H1 (cell line): ENCODE results near the gene SHANK2. TPM values are rescaled to one million over a fixed set of nuclear protein-coding genes. Genes with fewer than 3 reads are reported as not detected.

Experiments used
- CTCF ChIA-PET: fragments of 300-600 bp; sonication (Branson Sonifier 250); formaldehyde crosslinking; loops from one replicate; lab custom pipeline; 2021; ENCODE audit not compliant: partially characterized antibody; lab: Charles Lee
- POLR2A ChIA-PET: fragments of 300-600 bp; sonication (Branson Sonifier 250); formaldehyde crosslinking; loops from one replicate; lab custom pipeline; 2021; ENCODE audit warnings: inconsistent platforms; ENCODE audit not compliant: partially characterized antibody; lab: Charles Lee
- DNase-seq, 2 experiments: peaks; one replicate each; pipeline versions ENCODE4 v3.0.0 to v3.0.0-alpha.2; 2010 to 2022; ENCODE audit warnings: low spot score in 2 of 2, low read depth in 1 of 2, mixed read lengths in 1 of 2
- FAIRE-seq: peaks from 2 replicates; lab custom pipeline; 2011; peaks lifted over from hg19 to GRCh38; lab: Jason Lieb, UNC
- H2AFZ ChIP-seq: 2 replicates; pipeline ENCODE4 v1.8.1; 2012; ENCODE audit warnings: low read length, inconsistent platforms
- H2AK5ac ChIP-seq: 2 replicates; pipeline ENCODE4 v1.6.1; 2013; ENCODE audit warnings: low read depth, low read length
- H2BK120ac ChIP-seq: replicated peaks from 2 replicates; pipeline ENCODE3; 2013; ENCODE audit warnings: low read depth, low read length, inconsistent platforms
- H2BK12ac ChIP-seq: 2 replicates; pipeline ENCODE4 v1.6.1; 2013; ENCODE audit warnings: low read depth, low read length
- H2BK15ac ChIP-seq: 2 replicates; pipeline ENCODE4 v1.6.1; 2013; ENCODE audit warnings: low read length
- H2BK20ac ChIP-seq: 2 replicates; pipeline ENCODE4 v1.6.1; 2013; ENCODE audit warnings: low read length
- H2BK5ac ChIP-seq: 2 replicates; pipeline ENCODE4 v1.6.1; 2013; ENCODE audit warnings: low read depth, low read length
- H3K14ac ChIP-seq: 2 replicates; pipeline ENCODE4 v1.6.1; 2013; ENCODE audit warnings: inconsistent platforms; ENCODE audit not compliant: insufficient read length
- H3K18ac ChIP-seq: 2 replicates; pipeline ENCODE4 v1.6.1; 2013; ENCODE audit warnings: low read length; ENCODE audit errors: extremely low read depth
- H3K23ac ChIP-seq: 2 replicates; pipeline ENCODE4 v1.6.1; 2013; ENCODE audit warnings: inconsistent platforms; ENCODE audit not compliant: insufficient read length
- H3K23me2 ChIP-seq: 2 replicates; pipeline ENCODE4 v1.6.1; 2013; ENCODE audit warnings: low read depth, low read length
- H3K27ac ChIP-seq: 2 replicates; pipeline ENCODE4 v1.6.1; 2011; ENCODE audit warnings: low read depth, low read length, inconsistent platforms
- H3K27me3 ChIP-seq, 4 experiments: replicated peaks in 1 of 4; 1 replicate in 1 of 4; 2 replicates in 3 of 4; pipeline versions ENCODE4 v1.6.1 to v1.8.1; 2011 to 2013; ENCODE audit warnings: low read length in 3 of 4, mild to moderate bottlenecking in 3 of 4, inconsistent platforms in 2 of 4, mixed read lengths in 2 of 4, moderate library complexity in 1 of 4; ENCODE audit not compliant: control insufficient read depth in 3 of 4, insufficient read depth in 3 of 4; ENCODE audit errors: extremely low read depth in 1 of 4
- H3K36me3 ChIP-seq, 4 experiments: 2 replicates each; pipeline versions ENCODE4 v1.6.1 to v1.8.1; 2011 to 2013; ENCODE audit warnings: mild to moderate bottlenecking in 4 of 4, low read length in 3 of 4, moderate library complexity in 2 of 4, control low read depth in 1 of 4, inconsistent platforms in 1 of 4; ENCODE audit not compliant: insufficient read depth in 4 of 4, control insufficient read depth in 2 of 4
- H3K4ac ChIP-seq: replicated peaks from 2 replicates; pipeline ENCODE3; 2013; ENCODE audit warnings: low read length, low read depth, mixed read lengths, inconsistent platforms; ENCODE audit not compliant: insufficient read length
- H3K4me1 ChIP-seq, 4 experiments: replicated peaks in 1 of 4; 1 replicate in 1 of 4; 2 replicates in 3 of 4; pipeline versions ENCODE4 v1.6.1 to v1.8.1; 2011 to 2013; ENCODE audit warnings: low read length in 3 of 4, inconsistent platforms in 2 of 4, mixed read lengths in 1 of 4; ENCODE audit not compliant: insufficient read depth in 4 of 4, control insufficient read depth in 3 of 4
- H3K4me2 ChIP-seq, 2 experiments: 2 replicates each; pipeline versions ENCODE4 v1.6.1 to v1.8.1; 2011 to 2013; ENCODE audit warnings: low read depth in 2 of 2, low read length in 2 of 2, control low read depth in 1 of 2, inconsistent platforms in 1 of 2, mild to moderate bottlenecking in 1 of 2; ENCODE audit not compliant: insufficient read depth in 1 of 2
- H3K4me3 ChIP-seq, 4 experiments: fragments of 200-600, 300-600 bp in 1 of 4; sonication (generic), shearing (Covaris generic), sonication (Bioruptor Twin) in 1 of 4; 2 replicates each; pipeline versions ENCODE4 v1.5.1 to v1.8.1; 2011 to 2016; ENCODE audit warnings: low read length in 4 of 4, low read depth in 3 of 4, control low read depth in 2 of 4, inconsistent platforms in 2 of 4, mild to moderate bottlenecking in 2 of 4, mixed read lengths in 1 of 4, moderate library complexity in 1 of 4; ENCODE audit not compliant: insufficient read depth in 2 of 4; ENCODE audit errors: extremely low read depth in 1 of 4
- H3K56ac ChIP-seq: replicated peaks from 2 replicates; pipeline ENCODE3; 2013; ENCODE audit warnings: low read depth, mild to moderate bottlenecking, mixed read lengths, low read length, inconsistent platforms; ENCODE audit not compliant: insufficient read length
- H3K79me1 ChIP-seq: 2 replicates; pipeline ENCODE4 v1.6.1; 2013; ENCODE audit warnings: low read depth, low read length, control low read depth
- H3K79me2 ChIP-seq, 2 experiments: 2 replicates each; pipeline versions ENCODE4 v1.6.1 to v1.8.1; 2012 to 2013; ENCODE audit warnings: low read length in 2 of 2, mild to moderate bottlenecking in 2 of 2, inconsistent platforms in 1 of 2; ENCODE audit not compliant: insufficient read depth in 2 of 2, control insufficient read depth in 1 of 2
- H3K9ac ChIP-seq, 4 experiments: replicated peaks in 1 of 4; 1 replicate in 1 of 4; 2 replicates in 3 of 4; pipeline versions ENCODE4 v1.6.1 to v1.8.1; 2011 to 2013; ENCODE audit warnings: low read depth in 3 of 4, low read length in 3 of 4, control low read depth in 2 of 4, mild to moderate bottlenecking in 2 of 4, moderate library complexity in 2 of 4, inconsistent platforms in 1 of 4; ENCODE audit errors: extremely low read depth in 1 of 4
- H3K9me3 ChIP-seq, 2 experiments: 2 replicates each; pipeline versions ENCODE4 v1.6.1 to v1.8.1; 2012 to 2013; ENCODE audit warnings: mild to moderate bottlenecking in 2 of 2, moderate library complexity in 2 of 2, control low read depth in 1 of 2, inconsistent platforms in 1 of 2, low read depth in 1 of 2, low read length in 1 of 2, mixed read lengths in 1 of 2; ENCODE audit not compliant: insufficient read depth in 2 of 2
- H4K20me1 ChIP-seq, 2 experiments: replicated peaks in 1 of 2; 2 replicates each; pipeline versions ENCODE3 to v1.8.1; 2011 to 2013; ENCODE audit warnings: inconsistent platforms in 2 of 2, low read length in 2 of 2, mild to moderate bottlenecking in 1 of 2; ENCODE audit not compliant: insufficient read depth in 2 of 2, control insufficient read depth in 1 of 2
- H4K5ac ChIP-seq: 2 replicates; pipeline ENCODE4 v1.6.1; 2013; ENCODE audit warnings: low read length, low read depth, mixed read lengths, inconsistent platforms; ENCODE audit not compliant: insufficient read length
- H4K8ac ChIP-seq: 2 replicates; pipeline ENCODE4 v1.8.0; 2013; ENCODE audit warnings: mild to moderate bottlenecking, moderate library complexity, low read length, inconsistent platforms; ENCODE audit not compliant: insufficient read depth; ENCODE audit errors: extremely low read depth
- H4K91ac ChIP-seq: replicated peaks from 2 replicates; pipeline ENCODE3; 2013; ENCODE audit warnings: low read length, mixed read lengths, inconsistent platforms; ENCODE audit not compliant: insufficient read length
- BACH1 ChIP-seq: IDR thresholded peaks from 2 replicates; pipeline ENCODE4 v1.6.1; 2012; ENCODE audit warnings: low read length, improper control_type of control experiment
- BCL11A ChIP-seq, 2 experiments: IDR thresholded peaks; one replicate each; pipeline ENCODE4 v1.6.1; 2011; ENCODE audit warnings: low read depth in 2 of 2, low read length in 2 of 2, mild to moderate bottlenecking in 2 of 2
- CBX5 ChIP-seq: fragments of 300-800, 300-1000 bp; sonication (generic); IDR thresholded peaks from 2 replicates; pipeline ENCODE4 v1.7.1; 2016; ENCODE audit warnings: antibody characterized with exemption, low read length, low read depth
- CHD1 ChIP-seq: IDR thresholded peaks from 2 replicates; pipeline ENCODE4 v1.6.1; 2012; ENCODE audit warnings: low read depth, low read length, improper control_type of control experiment
- CREB1 ChIP-seq: IDR thresholded peaks from 2 replicates; pipeline ENCODE4 v1.6.1; 2012; ENCODE audit warnings: inconsistent platforms
- CTBP2 ChIP-seq: IDR thresholded peaks from 2 replicates; pipeline ENCODE4 v1.7.0; 2011; ENCODE audit warnings: borderline replicate concordance, mild to moderate bottlenecking, moderate library complexity, mixed read lengths, low read length; ENCODE audit not compliant: insufficient read depth, insufficient read length
- EP300 ChIP-seq, 2 experiments: IDR thresholded peaks; 1 replicate in 1 of 2; 2 replicates in 1 of 2; pipeline ENCODE4 v1.6.1; 2011 to 2012; ENCODE audit warnings: low read depth in 2 of 2, low read length in 2 of 2, mild to moderate bottlenecking in 2 of 2, borderline replicate concordance in 1 of 2, inconsistent platforms in 1 of 2, moderate library complexity in 1 of 2
- JUND ChIP-seq: IDR thresholded peaks from 2 replicates; pipeline ENCODE4 v1.6.1; 2011; ENCODE audit warnings: mild to moderate bottlenecking, improper control_type of control experiment, low read length
- NANOG ChIP-seq: IDR thresholded peaks from 2 replicates; pipeline ENCODE4 v1.6.1; 2011; ENCODE audit warnings: low read length, low read depth, mild to moderate bottlenecking, inconsistent platforms; ENCODE audit not compliant: insufficient read depth, poor library complexity, severe bottlenecking
- POU5F1 ChIP-seq: IDR thresholded peaks from 2 replicates; pipeline ENCODE4 v1.6.1; 2011; ENCODE audit warnings: low read depth, mild to moderate bottlenecking, low read length, moderate library complexity
- SRF ChIP-seq: IDR thresholded peaks from 2 replicates; pipeline ENCODE4 v1.6.1; 2011; ENCODE audit warnings: mild to moderate bottlenecking, low read depth, low read length, moderate library complexity
- TEAD4 ChIP-seq: IDR thresholded peaks from 2 replicates; pipeline ENCODE4 v1.6.1; 2012; ENCODE audit warnings: low read depth, low read length, inconsistent platforms, mixed read lengths
- whole genome bisulfite sequencing, 2 experiments: shearing (Covaris generic) in 1 of 2; methylation state at CpG; one replicate each; pipeline versions ENCODE4 v1.1.6 to v1.1.7; 2013 to 2015; ENCODE audit warnings: low lambda C conversion rate in 2 of 2, mixed read lengths in 2 of 2, inconsistent platforms in 1 of 2, low coverage in 1 of 2, missing lambda C conversion rate in 1 of 2; ENCODE audit not compliant: insufficient replicate concordance in 2 of 2, insufficient coverage in 1 of 2, insufficient read length in 1 of 2; ENCODE audit errors: extremely low coverage in 1 of 2, missing lambda C conversion rate in 1 of 2; 5-methylcytosine and 5-hydroxymethylcytosine counted together
- polyA plus RNA-seq, 7 experiments: library from polyadenylated mRNA; depleted of rRNA in 3 of 7; stranded (reverse) in 5 of 7; unstranded in 2 of 7; fragments of >200 nt in 5 of 7; fragments of 200-250 nt in 2 of 7; gene quantifications; 1 replicate in 5 of 7; 2 replicates in 1 of 7; 4 replicates in 1 of 7; pipeline versions ENCODE4 v1.2.1 to v1.2.3, GENCODE V29; 2011 to 2013; ENCODE audit warnings: missing spikeins in 2 of 7, mixed read lengths in 2 of 7
- total RNA-seq: library from RNA; stranded (reverse); fragmentation: NEBNext Ultra II Directional; extraction: Animal tissue kit (Norgen Biotek cat#: 25700); gene quantifications from 2 replicates; pipeline ENCODE4 v1.2.1, GENCODE V29; 2021
- TF ChIP-seq, protein P1 (sequence below): IDR thresholded peaks from 2 replicates; pipeline ENCODE4 v1.6.1; 2012; ENCODE audit warnings: inconsistent platforms

The SHANK2 gene
- total and polyA plus RNA-seq, 2 of the 8 experiments (the other 6 are each of a cell fraction or from before 2014, with no cell fraction given), result 10.1 to 54.2 TPM

DNA sequence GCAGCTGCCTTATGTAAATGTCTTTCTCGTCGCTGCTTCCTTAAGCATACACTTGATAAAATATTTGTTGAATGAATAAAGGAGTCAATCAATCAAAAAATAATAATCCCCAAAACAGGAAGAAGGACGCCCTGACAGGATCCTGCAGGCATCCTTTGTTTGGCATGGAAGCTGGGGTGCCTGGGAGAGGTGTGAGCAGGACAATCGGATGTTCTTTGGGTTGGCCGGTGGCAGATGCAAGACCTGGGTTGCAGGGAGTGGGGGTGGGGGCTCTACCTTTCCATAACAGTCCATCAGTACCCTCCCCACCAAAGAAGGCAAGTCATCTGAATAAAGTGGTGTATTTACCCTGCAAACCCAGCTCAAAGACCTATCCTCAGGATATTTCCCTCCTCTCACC lies 1.4 kb upstream of the SHANK2 start:
- no peak for FAIRE-seq
- 73% methylated on average over 5 of the region's 5 CpGs; no CpG with 5 or more reads in 1 of the 2 experiments for WGBS, 2 experiments
- TF ChIP-seq EP300 (IDR thresholded peaks at IDR 0.05; ENCODE audit: borderline replicate concordance in 1 of 2, low read depth in 2 of 2, low read length in 2 of 2) (no peak), POU5F1 (no peak), SRF (no peak), BACH1 (no peak), CBX5 (no peak), JUND (no peak), TEAD4 (no peak), NANOG (no peak), BCL11A (IDR thresholded peaks at IDR 0.05; ENCODE audit: low read depth in 2 of 2, low read length in 2 of 2) (no peak), CTBP2 (no peak), CHD1 (no peak), CREB1 (no peak)
- TF ChIP-seq, protein P1, sequence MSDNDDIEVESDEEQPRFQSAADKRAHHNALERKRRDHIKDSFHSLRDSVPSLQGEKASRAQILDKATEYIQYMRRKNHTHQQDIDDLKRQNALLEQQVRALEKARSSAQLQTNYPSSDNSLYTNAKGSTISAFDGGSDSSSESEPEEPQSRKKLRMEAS, result no peak

More for the DNA sequence above, 1.4 kb upstream of the SHANK2 start:
- ChIA-PET CTCF (interaction anchor here (0.6 to 3.4 kb wide), 8 partner anchors 12 to 457 kb away, joined by 3 to 20 read pairs (median 6); no protein-coding TSS in a partner anchor), POLR2A (interaction anchor here (0.7 to 3.1 kb wide), 6 partner anchors 9 to 133 kb away, joined by 3 to 11 read pairs (median 6); no protein-coding TSS in a partner anchor)
- Histone ChIP-seq H3K4me1 (peaks cover 20 to 41% (median 33%) of the 10 kb centered on the region in 4 experiments), H4K20me1 (peaks cover 0 to 2% of the 10 kb centered on the region in 2 experiments), H3K27ac (no peak overlapping the region), H3K36me3 (no peaks in the 10 kb centered on the region), H3K14ac (no peak overlapping the region), H3K79me1 (no peaks in the 10 kb centered on the region; the same call in 1 of the 2 replicates), H4K5ac (no peak overlapping the region), H3K18ac (0 out of 2 replicates have a peak overlapping the region, but pooled peaks have one; percentile 19), H3K9me3 (no peaks in the 10 kb centered on the region; a peak in 2 of 4 replicates), H3K23ac (no peak overlapping the region), H4K91ac (no peak overlapping the region), H2AFZ (no peak overlapping the region), H3K56ac (no peak overlapping the region), H3K4me2 (peak overlapping the region in 1 of 2 experiments; percentile 53; a peak in 2 of 4 replicates), H2AK5ac (no peak overlapping the region), H2BK5ac (peak overlapping the region; percentile 49; the same call in 1 of the 2 replicates), H2BK120ac (no peak overlapping the region), H3K23me2 (peaks cover 16% of the 10 kb centered on the region; the same call in 1 of the 2 replicates), H2BK15ac (no peak overlapping the region), H3K4me3 (peak overlapping the region in 1 of 4 experiments; percentile 95; a peak in 1 of 8 replicates), H3K79me2 (peaks cover 13 to 27% of the 10 kb centered on the region in 2 experiments), H2BK20ac (peak overlapping the region; percentile 15; the same call in 1 of the 2 replicates), H4K8ac (no peak overlapping the region), H3K4ac (no peak overlapping the region), H3K9ac (no peak overlapping the region), H3K27me3 (no peaks in the 10 kb centered on the region; a peak in 1 of 7 replicates), H2BK12ac (no peak overlapping the region)
- DNase-seq, result no peak
